HCT116 (cell line): ENCODE data around the gene SLC30A3. TPM values are rescaled to one million over a fixed set of nuclear protein-coding genes. Genes with fewer than 3 reads are reported as not detected.

Experiments used
- ATAC-seq: fragments of 200-7000 bp; cut with Tn5 transposase; 2 replicates; pipeline ENCODE4 v1.9.1; 2020; ENCODE audit warnings: mild to moderate bottlenecking, moderate library complexity
- BruUV-seq: library from RNA; stranded (reverse); fragments of 400-500 nt; replicated peaks from 2 replicates; lab custom pipeline; 2021; lab: Mats Ljungman, UMichigan
- CTCF ChIA-PET: fragments of 300-600 bp; sonication (Branson Sonifier 250); formaldehyde crosslinking; loops from one replicate; lab custom pipeline; 2021; ENCODE audit warnings: antibody characterized with exemption; lab: Charles Lee
- POLR2A ChIA-PET: fragments of 300-600, 350-600 bp; sonication (Branson Sonifier 250); formaldehyde crosslinking; loops from one replicate; lab custom pipeline; 2021; ENCODE audit warnings: antibody characterized with exemption; lab: Charles Lee
- RAD21 ChIA-PET, 2 experiments: fragments of 300-600 bp; sonication (Branson Sonifier 250); formaldehyde crosslinking; loops; one replicate each; lab custom pipeline; 2023; ENCODE audit warnings: low total read pairs in 2 of 2; ENCODE audit not compliant: uncharacterized antibody in 2 of 2, unreplicated experiment in 2 of 2, low non-redundant PET in 1 of 2; lab: Charles Lee
- DNase-seq: peaks from one replicate; pipeline ENCODE4 v3.0.0-alpha.2; 2010; ENCODE audit warnings: low read depth, low spot score
- H2AFZ ChIP-seq: fragments of 200-600 bp; shearing (Covaris generic), sonication (generic); 2 replicates; pipeline ENCODE4 v1.6.1; 2017; ENCODE audit warnings: low read depth, mixed run types, mixed read lengths, antibody characterized with exemption, low read length; ENCODE audit not compliant: poor library complexity, severe bottlenecking
- H3K27ac ChIP-seq: 2 replicates; pipeline ENCODE4 v1.5.1; 2012; ENCODE audit warnings: low read depth, low read length
- H3K27me3 ChIP-seq: fragments of 200-600 bp; sonication (generic); 2 replicates; pipeline ENCODE4 v1.6.1; 2016; ENCODE audit warnings: mixed run types, low read length, mixed read lengths; ENCODE audit not compliant: insufficient read depth
- H3K36me3 ChIP-seq, 2 experiments: fragments of 200-500 bp in 1 of 2; fragments of 200-600 bp in 1 of 2; sonication (Bioruptor generic) in 1 of 2; sonication (generic) in 1 of 2; 2 replicates each; pipeline versions ENCODE4 v1.5.1 to v1.6.1; 2014 to 2016; ENCODE audit warnings: low read length in 2 of 2, inconsistent platforms in 1 of 2, mixed read lengths in 1 of 2, mixed run types in 1 of 2; ENCODE audit not compliant: insufficient read depth in 2 of 2, control insufficient read depth in 1 of 2
- H3K4me1 ChIP-seq, 2 experiments: fragments of 200-600 bp in 1 of 2; sonication (generic) in 1 of 2; 2 replicates each; pipeline versions ENCODE4 v1.5.1 to v1.6.1; 2012 to 2017; ENCODE audit warnings: low read length in 2 of 2, inconsistent platforms in 1 of 2, mild to moderate bottlenecking in 1 of 2, mixed read lengths in 1 of 2, mixed run types in 1 of 2, moderate library complexity in 1 of 2; ENCODE audit not compliant: insufficient read depth in 2 of 2, control insufficient read depth in 1 of 2
- H3K4me2 ChIP-seq: fragments of 200-600 bp; sonication (generic); 2 replicates; pipeline ENCODE4 v1.6.1; 2017; ENCODE audit warnings: mixed run types, low read length, mixed read lengths
- H3K4me3 ChIP-seq, 2 experiments: fragments of 200-600 bp in 1 of 2; sonication (generic) in 1 of 2; replicated peaks in 1 of 2; 2 replicates each; pipeline ENCODE4 v1.5.1; 2011 to 2016; ENCODE audit warnings: low read length in 2 of 2, control low read depth in 1 of 2, low read depth in 1 of 2, mild to moderate bottlenecking in 1 of 2, mixed read lengths in 1 of 2, mixed run types in 1 of 2
- H3K79me2 ChIP-seq: fragments of 200-600 bp; sonication (generic); 2 replicates; pipeline ENCODE4 v1.6.1; 2017; ENCODE audit warnings: mild to moderate bottlenecking, mixed run types, low read length, moderate library complexity, mixed read lengths; ENCODE audit not compliant: insufficient read depth
- H3K9ac ChIP-seq: fragments of 200-600 bp; sonication (generic); 2 replicates; pipeline ENCODE4 v1.6.1; 2016; ENCODE audit warnings: low read length, mixed read lengths
- H3K9me2 ChIP-seq: fragments of 200-600 bp; sonication (generic), shearing (Covaris generic); 2 replicates; pipeline ENCODE4 v1.6.1; 2017; ENCODE audit warnings: mixed run types, mild to moderate bottlenecking, moderate library complexity; ENCODE audit not compliant: insufficient read depth
- H3K9me3 ChIP-seq, 2 experiments: fragments of 200-500 bp in 1 of 2; fragments of 200-600 bp in 1 of 2; sonication (Bioruptor generic) in 1 of 2; sonication (generic) in 1 of 2; 2 replicates each; pipeline ENCODE4 v1.6.1; 2014 to 2017; ENCODE audit warnings: low read length in 2 of 2, mixed read lengths in 2 of 2, inconsistent platforms in 1 of 2, low read depth in 1 of 2, mild to moderate bottlenecking in 1 of 2, mixed run types in 1 of 2, moderate library complexity in 1 of 2; ENCODE audit not compliant: control insufficient read depth in 1 of 2, insufficient read depth in 1 of 2
- H4K20me1 ChIP-seq: fragments of 200-600 bp; sonication (generic), shearing (Covaris generic); 2 replicates; pipeline ENCODE4 v1.6.1; 2017; ENCODE audit warnings: mixed run types, mild to moderate bottlenecking, moderate library complexity; ENCODE audit not compliant: insufficient read depth
- CBX3 ChIP-seq: IDR thresholded peaks from 2 replicates; pipeline ENCODE4 v1.6.1; 2012; ENCODE audit warnings: low read depth
- EZH2 ChIP-seq: fragments of 200-600 bp; sonication (generic); IDR thresholded peaks from 2 replicates; pipeline ENCODE4 v1.6.1; 2017; ENCODE audit warnings: antibody characterized with exemption, mixed run types
- JUND ChIP-seq: IDR thresholded peaks from 2 replicates; pipeline ENCODE4 v1.6.1; 2012
- POLR2A ChIP-seq: IDR thresholded peaks from 2 replicates; pipeline ENCODE4 v1.7.0; 2011; ENCODE audit warnings: borderline replicate concordance; ENCODE audit not compliant: insufficient read depth, insufficient read length; ENCODE audit errors: extremely low read depth
- POLR2AphosphoS5 ChIP-seq: IDR thresholded peaks from 2 replicates; pipeline ENCODE4 v1.6.1; 2011; ENCODE audit warnings: mild to moderate bottlenecking, low read depth, low read length, moderate library complexity
- RAD21 ChIP-seq: IDR thresholded peaks from 2 replicates; pipeline ENCODE4 v1.6.1; 2012; ENCODE audit warnings: low read depth, mild to moderate bottlenecking
- ZFX ChIP-seq: fragments of 450-650 bp; IDR thresholded peaks from 2 replicates; pipeline ENCODE4 v1.6.1; 2017
- ZNF274 ChIP-seq: fragments of 200-500 bp; sonication (Bioruptor generic); IDR thresholded peaks from 2 replicates; pipeline ENCODE4 v1.6.1; 2014; ENCODE audit warnings: mild to moderate bottlenecking, low read depth, low read length, inconsistent platforms
- intact Hi-C: fragments of 100-400 bp; cut with micrococcal nuclease; formaldehyde crosslinking; loops from 2 replicates; pipeline ENCODE4 v1.10.0; 2022
- total RNA-seq: library from RNA; stranded (reverse); gene quantifications from one replicate; pipeline ENCODE4 v1.2.1, GENCODE V29; 2021; ENCODE audit not compliant: unreplicated experiment
- TF ChIP-seq, protein P1 (sequence below): IDR thresholded peaks from 2 replicates; pipeline ENCODE4 v1.6.1; 2011; ENCODE audit warnings: mild to moderate bottlenecking, low read length, moderate library complexity; ENCODE audit not compliant: insufficient replicate concordance; ENCODE audit errors: extremely low read depth
- TF ChIP-seq, protein P2 (sequence below): IDR thresholded peaks from 2 replicates; pipeline ENCODE4 v1.6.1; 2012
- TF ChIP-seq, protein P3 (sequence below): IDR thresholded peaks from 2 replicates; pipeline ENCODE4 v1.6.1; 2012

The SLC30A3 gene
- total RNA-seq, 1 experiment from 2014 or later, result 20.5 TPM

DNA sequence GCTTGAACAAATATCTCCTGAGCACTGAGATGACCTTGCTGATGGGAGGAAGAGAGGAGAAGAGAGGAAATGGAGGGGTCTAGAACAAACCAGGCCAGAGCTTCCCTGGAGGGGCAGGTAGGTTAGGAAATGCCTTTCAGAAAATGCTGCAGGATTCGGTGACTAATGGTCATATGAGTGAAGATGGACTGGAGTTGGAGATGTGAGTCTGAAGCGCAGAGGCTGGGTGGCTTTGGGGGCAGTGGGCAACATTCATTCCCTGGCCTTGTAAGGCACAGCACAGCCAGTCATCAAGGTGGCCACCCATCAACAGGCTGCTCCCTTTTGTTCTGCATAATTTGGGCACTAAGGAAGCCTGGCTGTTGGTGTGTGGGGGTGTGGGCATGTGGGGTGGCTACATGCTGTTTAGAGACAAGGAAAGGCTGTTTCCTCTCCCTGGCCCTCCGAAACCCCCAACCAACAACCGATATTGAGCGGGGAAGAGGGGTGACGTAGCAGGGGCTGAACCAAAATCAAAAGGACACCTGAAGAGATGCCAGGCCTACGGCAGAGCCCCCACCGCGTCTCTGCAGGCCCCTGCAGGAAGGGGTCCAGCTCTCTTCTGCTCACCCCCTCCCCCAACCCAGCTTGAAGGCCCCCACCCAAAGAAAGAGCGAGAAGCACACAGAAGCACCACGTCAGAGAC is 1.5 kb downstream of the SLC30A3 start:
- intact Hi-C loops, result loop anchor here (5.0 kb wide), 1 partner anchor 61 kb away; the partner anchor contains the start of gene MPV17
- CTCF ChIA-PET, result interaction anchor here (1.6 kb wide), 1 partner anchor 42 kb away, joined by 6 read pairs; no protein-coding TSS in a partner anchor

DNA sequence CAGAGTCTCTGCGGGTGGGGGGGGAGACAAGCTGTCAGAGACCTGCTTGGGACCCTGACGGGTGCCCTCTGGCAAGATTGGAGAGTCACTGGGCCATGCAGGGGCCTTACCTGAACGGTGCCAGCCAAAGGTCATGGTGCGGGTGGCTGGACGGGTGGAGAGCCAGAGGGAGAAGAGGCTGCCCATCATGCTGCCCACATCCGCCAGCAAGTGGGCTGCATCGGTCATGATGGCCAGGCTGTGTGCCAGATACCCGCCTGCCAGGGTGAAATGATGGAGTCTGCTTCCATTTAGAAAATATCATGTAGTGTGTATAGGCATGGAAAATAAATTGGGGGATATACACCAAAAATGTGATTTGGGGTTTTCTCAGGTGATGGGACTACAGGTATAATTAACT is 4.8 kb downstream of the SLC30A3 start:
- H3K4me2 ChIP-seq, result no peak overlapping the region
- peaks cover 0 to 2% of the 10 kb centered on the region in 2 experiments; a peak in 2 of 4 replicates for H3K36me3 ChIP-seq
- H3K27ac ChIP-seq, result no peak overlapping the region
- no peaks in the 10 kb centered on the region for H3K9me3 ChIP-seq
- TF ChIP-seq, protein P1, sequence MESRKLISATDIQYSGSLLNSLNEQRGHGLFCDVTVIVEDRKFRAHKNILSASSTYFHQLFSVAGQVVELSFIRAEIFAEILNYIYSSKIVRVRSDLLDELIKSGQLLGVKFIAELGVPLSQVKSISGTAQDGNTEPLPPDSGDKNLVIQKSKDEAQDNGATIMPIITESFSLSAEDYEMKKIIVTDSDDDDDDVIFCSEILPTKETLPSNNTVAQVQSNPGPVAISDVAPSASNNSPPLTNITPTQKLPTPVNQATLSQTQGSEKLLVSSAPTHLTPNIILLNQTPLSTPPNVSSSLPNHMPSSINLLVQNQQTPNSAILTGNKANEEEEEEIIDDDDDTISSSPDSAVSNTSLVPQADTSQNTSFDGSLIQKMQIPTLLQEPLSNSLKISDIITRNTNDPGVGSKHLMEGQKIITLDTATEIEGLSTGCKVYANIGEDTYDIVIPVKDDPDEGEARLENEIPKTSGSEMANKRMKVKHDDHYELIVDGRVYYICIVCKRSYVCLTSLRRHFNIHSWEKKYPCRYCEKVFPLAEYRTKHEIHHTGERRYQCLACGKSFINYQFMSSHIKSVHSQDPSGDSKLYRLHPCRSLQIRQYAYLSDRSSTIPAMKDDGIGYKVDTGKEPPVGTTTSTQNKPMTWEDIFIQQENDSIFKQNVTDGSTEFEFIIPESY, result no peak
- TF ChIP-seq JUND, result no peak
- TF ChIP-seq, protein P2, sequence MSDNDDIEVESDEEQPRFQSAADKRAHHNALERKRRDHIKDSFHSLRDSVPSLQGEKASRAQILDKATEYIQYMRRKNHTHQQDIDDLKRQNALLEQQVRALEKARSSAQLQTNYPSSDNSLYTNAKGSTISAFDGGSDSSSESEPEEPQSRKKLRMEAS, result no peak
- no peak for TF ChIP-seq EZH2
- no peak for TF ChIP-seq CBX3
- TF ChIP-seq, all 23 proteins: peak for 0
- peaks cover 6 to 10% of the 10 kb centered on the region in 2 experiments; a peak in 2 of 4 replicates for H3K4me1 ChIP-seq
- peaks cover 5% of the 10 kb centered on the region; the same call in 1 of the 2 replicates for H3K27me3 ChIP-seq
- no peaks in the 10 kb centered on the region for H3K9me2 ChIP-seq
- BruUV-seq, result no TSS peak
- H4K20me1 ChIP-seq, result no peaks in the 10 kb centered on the region
- no peak overlapping the region for H3K9ac ChIP-seq
- ATAC-seq (no peak), DNase-seq (no peak)
- ChIA-PET CTCF (no interaction called here), RAD21 (no interaction called here), POLR2A (no interaction called here)
- intact Hi-C loops, result no loop called here
- no peak overlapping the region for H3K4me3 ChIP-seq
- H2AFZ ChIP-seq, result no peak overlapping the region
- peaks cover 13% of the 10 kb centered on the region; the same call in 1 of the 2 replicates for H3K79me2 ChIP-seq

More for the DNA sequence above, 1.5 kb downstream of the SLC30A3 start:
- H3K27ac ChIP-seq, result no peak overlapping the region
- H2AFZ ChIP-seq, result no peak overlapping the region
- peaks cover 0 to 2% of the 10 kb centered on the region in 2 experiments; a peak in 1 of 4 replicates for H3K36me3 ChIP-seq
- ATAC-seq, result no peak
- RAD21 ChIA-PET, result no interaction called here
- POLR2A ChIA-PET, result interaction anchor here (0.5 kb wide), 1 partner anchor 101 kb away, joined by 3 read pairs; no protein-coding TSS in a partner anchor
- peaks cover 19 to 37% of the 10 kb centered on the region in 2 experiments for H3K4me1 ChIP-seq
- peaks cover 13% of the 10 kb centered on the region; the same call in 1 of the 2 replicates for H3K79me2 ChIP-seq
- peak overlapping the region; percentile 99 for H3K4me2 ChIP-seq
- H3K4me3 ChIP-seq, result peak overlapping the region; percentile 73 to 84
- no peak for DNase-seq
- H3K27me3 ChIP-seq, result peaks cover 13% of the 10 kb centered on the region; the same call in 1 of the 2 replicates
- TF ChIP-seq, protein P3, sequence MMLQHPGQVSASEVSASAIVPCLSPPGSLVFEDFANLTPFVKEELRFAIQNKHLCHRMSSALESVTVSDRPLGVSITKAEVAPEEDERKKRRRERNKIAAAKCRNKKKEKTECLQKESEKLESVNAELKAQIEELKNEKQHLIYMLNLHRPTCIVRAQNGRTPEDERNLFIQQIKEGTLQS, result no peak
- TF ChIP-seq RAD21 (no peak), POLR2AphosphoS5 (no peak), POLR2A (no peak), CBX3 (no peak), ZNF274 (no peak), ZFX (no peak)
- TF ChIP-seq, protein P2, result no peak
- peak overlapping the region; percentile 79 for H3K9ac ChIP-seq
- BruUV-seq, result TSS peak; percentile 39
- no peaks in the 10 kb centered on the region for H4K20me1 ChIP-seq
- H3K9me2 ChIP-seq, result no peaks in the 10 kb centered on the region
- no peaks in the 10 kb centered on the region for H3K9me3 ChIP-seq
